Mononuclear cell (primary cell): Measurements from ENCODE around the gene CEP112. TPM values are rescaled to one million over a fixed set of nuclear protein-coding genes. Genes with fewer than 3 reads are reported as not detected.

ENCODE experiments used
- total RNA-seq: library from RNA; depleted of rRNA; stranded (reverse); fragments of >200 nt; gene quantifications from one replicate; pipeline ENCODE4 v1.2.3, GENCODE V29; 2012

CEP112 gene
- total RNA-seq, 1 donor = 3.3 TPM

Other genes with a start within 250 kb of the CEP112 start
- not detected for gene APOH, start 37.3 kb upstream of the CEP112 start, total RNA-seq
- 35.6 TPM for gene PRKCA, start 110.5 kb upstream of the CEP112 start, total RNA-seq